Measurements from ENCODE around the gene PGRMC2. TPM values are rescaled to one million over a fixed set of nuclear protein-coding genes. Genes with fewer than 3 reads are reported as not detected.

Gene PGRMC2
- total and polyA plus RNA-seq, 2 of the 8 experiments (the other 6 are each of a cell fraction or from before 2014, with no cell fraction given): 9.5 to 85.3 TPM

DNA sequence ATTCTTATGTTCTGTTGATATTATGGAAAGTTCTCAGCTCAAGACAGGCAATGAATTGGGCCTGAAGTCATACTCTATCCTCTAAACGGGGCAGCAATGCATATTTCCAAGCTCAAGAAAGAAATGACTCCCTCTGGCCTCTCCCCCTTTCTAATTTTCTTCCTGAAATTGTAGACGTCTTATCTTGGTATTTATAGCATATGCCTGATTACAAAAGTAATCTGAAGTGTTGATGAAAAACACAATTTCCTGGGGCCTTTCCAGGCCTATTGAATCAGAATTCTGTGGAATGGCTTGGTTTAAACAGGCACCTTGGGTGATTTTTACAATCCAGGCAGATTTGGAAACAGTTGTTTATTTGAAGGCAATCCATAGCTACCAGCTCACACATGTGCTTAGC, 21.4 kb upstream of the PGRMC2 start (continued):
- TF ChIP-seq, protein P1, sequence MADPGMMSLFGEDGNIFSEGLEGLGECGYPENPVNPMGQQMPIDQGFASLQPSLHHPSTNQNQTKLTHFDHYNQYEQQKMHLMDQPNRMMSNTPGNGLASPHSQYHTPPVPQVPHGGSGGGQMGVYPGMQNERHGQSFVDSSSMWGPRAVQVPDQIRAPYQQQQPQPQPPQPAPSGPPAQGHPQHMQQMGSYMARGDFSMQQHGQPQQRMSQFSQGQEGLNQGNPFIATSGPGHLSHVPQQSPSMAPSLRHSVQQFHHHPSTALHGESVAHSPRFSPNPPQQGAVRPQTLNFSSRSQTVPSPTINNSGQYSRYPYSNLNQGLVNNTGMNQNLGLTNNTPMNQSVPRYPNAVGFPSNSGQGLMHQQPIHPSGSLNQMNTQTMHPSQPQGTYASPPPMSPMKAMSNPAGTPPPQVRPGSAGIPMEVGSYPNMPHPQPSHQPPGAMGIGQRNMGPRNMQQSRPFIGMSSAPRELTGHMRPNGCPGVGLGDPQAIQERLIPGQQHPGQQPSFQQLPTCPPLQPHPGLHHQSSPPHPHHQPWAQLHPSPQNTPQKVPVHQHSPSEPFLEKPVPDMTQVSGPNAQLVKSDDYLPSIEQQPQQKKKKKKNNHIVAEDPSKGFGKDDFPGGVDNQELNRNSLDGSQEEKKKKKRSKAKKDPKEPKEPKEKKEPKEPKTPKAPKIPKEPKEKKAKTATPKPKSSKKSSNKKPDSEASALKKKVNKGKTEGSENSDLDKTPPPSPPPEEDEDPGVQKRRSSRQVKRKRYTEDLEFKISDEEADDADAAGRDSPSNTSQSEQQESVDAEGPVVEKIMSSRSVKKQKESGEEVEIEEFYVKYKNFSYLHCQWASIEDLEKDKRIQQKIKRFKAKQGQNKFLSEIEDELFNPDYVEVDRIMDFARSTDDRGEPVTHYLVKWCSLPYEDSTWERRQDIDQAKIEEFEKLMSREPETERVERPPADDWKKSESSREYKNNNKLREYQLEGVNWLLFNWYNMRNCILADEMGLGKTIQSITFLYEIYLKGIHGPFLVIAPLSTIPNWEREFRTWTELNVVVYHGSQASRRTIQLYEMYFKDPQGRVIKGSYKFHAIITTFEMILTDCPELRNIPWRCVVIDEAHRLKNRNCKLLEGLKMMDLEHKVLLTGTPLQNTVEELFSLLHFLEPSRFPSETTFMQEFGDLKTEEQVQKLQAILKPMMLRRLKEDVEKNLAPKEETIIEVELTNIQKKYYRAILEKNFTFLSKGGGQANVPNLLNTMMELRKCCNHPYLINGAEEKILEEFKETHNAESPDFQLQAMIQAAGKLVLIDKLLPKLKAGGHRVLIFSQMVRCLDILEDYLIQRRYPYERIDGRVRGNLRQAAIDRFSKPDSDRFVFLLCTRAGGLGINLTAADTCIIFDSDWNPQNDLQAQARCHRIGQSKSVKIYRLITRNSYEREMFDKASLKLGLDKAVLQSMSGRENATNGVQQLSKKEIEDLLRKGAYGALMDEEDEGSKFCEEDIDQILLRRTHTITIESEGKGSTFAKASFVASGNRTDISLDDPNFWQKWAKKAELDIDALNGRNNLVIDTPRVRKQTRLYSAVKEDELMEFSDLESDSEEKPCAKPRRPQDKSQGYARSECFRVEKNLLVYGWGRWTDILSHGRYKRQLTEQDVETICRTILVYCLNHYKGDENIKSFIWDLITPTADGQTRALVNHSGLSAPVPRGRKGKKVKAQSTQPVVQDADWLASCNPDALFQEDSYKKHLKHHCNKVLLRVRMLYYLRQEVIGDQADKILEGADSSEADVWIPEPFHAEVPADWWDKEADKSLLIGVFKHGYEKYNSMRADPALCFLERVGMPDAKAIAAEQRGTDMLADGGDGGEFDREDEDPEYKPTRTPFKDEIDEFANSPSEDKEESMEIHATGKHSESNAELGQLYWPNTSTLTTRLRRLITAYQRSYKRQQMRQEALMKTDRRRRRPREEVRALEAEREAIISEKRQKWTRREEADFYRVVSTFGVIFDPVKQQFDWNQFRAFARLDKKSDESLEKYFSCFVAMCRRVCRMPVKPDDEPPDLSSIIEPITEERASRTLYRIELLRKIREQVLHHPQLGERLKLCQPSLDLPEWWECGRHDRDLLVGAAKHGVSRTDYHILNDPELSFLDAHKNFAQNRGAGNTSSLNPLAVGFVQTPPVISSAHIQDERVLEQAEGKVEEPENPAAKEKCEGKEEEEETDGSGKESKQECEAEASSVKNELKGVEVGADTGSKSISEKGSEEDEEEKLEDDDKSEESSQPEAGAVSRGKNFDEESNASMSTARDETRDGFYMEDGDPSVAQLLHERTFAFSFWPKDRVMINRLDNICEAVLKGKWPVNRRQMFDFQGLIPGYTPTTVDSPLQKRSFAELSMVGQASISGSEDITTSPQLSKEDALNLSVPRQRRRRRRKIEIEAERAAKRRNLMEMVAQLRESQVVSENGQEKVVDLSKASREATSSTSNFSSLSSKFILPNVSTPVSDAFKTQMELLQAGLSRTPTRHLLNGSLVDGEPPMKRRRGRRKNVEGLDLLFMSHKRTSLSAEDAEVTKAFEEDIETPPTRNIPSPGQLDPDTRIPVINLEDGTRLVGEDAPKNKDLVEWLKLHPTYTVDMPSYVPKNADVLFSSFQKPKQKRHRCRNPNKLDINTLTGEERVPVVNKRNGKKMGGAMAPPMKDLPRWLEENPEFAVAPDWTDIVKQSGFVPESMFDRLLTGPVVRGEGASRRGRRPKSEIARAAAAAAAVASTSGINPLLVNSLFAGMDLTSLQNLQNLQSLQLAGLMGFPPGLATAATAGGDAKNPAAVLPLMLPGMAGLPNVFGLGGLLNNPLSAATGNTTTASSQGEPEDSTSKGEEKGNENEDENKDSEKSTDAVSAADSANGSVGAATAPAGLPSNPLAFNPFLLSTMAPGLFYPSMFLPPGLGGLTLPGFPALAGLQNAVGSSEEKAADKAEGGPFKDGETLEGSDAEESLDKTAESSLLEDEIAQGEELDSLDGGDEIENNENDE (IDR thresholded peaks at IDR 0.05; ENCODE audit: insufficient replicate concordance, low read length): no peak
- TF ChIP-seq ASH2L (IDR thresholded peaks at IDR 0.05; ENCODE audit: low read length): no peak
- no peak for TF ChIP-seq NRF1 (IDR thresholded peaks at IDR 0.05; ENCODE audit: low read depth, low read length)
- TF ChIP-seq, protein P2, sequence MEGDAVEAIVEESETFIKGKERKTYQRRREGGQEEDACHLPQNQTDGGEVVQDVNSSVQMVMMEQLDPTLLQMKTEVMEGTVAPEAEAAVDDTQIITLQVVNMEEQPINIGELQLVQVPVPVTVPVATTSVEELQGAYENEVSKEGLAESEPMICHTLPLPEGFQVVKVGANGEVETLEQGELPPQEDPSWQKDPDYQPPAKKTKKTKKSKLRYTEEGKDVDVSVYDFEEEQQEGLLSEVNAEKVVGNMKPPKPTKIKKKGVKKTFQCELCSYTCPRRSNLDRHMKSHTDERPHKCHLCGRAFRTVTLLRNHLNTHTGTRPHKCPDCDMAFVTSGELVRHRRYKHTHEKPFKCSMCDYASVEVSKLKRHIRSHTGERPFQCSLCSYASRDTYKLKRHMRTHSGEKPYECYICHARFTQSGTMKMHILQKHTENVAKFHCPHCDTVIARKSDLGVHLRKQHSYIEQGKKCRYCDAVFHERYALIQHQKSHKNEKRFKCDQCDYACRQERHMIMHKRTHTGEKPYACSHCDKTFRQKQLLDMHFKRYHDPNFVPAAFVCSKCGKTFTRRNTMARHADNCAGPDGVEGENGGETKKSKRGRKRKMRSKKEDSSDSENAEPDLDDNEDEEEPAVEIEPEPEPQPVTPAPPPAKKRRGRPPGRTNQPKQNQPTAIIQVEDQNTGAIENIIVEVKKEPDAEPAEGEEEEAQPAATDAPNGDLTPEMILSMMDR (IDR thresholded peaks at IDR 0.05; ENCODE audit: control extremely low read depth in 1 of 3, insufficient read depth in 1 of 3, low read depth in 1 of 3, low read length in 3 of 3): no peak
- TF ChIP-seq PHF8 (conservative IDR thresholded peaks at IDR 0.05; ENCODE audit: low read depth, low read length): no peak
- no peak for TF ChIP-seq SAP30 (IDR thresholded peaks at IDR 0.05; ENCODE audit: insufficient read depth, insufficient replicate concordance, low read length)
- TF ChIP-seq HDAC2 (IDR thresholded peaks at IDR 0.05; ENCODE audit: borderline replicate concordance in 1 of 2, low read depth in 2 of 2, low read length in 2 of 2): no peak
- TF ChIP-seq YY1 (IDR thresholded peaks at IDR 0.05; ENCODE audit: low read depth, low read length): no peak
